Parathyroid adenoma (tissue), 2 donors: ENCODE measurements around the gene CWC25.

Experiments used
- H2AFZ ChIP-seq: fragments of 300-600 bp; sonication (generic); one replicate; pipeline ENCODE4 v1.7.0; 2017; ENCODE audit warnings: antibody characterized with exemption, mild to moderate bottlenecking
- H3K27ac ChIP-seq: fragments of 300-600 bp; sonication (generic); one replicate; pipeline ENCODE4 v1.7.0; 2017
- H3K27me3 ChIP-seq: fragments of 300-600 bp; sonication (generic); one replicate; pipeline ENCODE4 v1.7.0; 2017; ENCODE audit warnings: low read length; ENCODE audit not compliant: control insufficient read depth, insufficient read depth
- H3K36me3 ChIP-seq: fragments of 300-600 bp; sonication (generic); one replicate; pipeline ENCODE4 v1.7.0; 2017; ENCODE audit warnings: low read length; ENCODE audit not compliant: control insufficient read depth, insufficient read depth
- H3K4me1 ChIP-seq: fragments of 300-600 bp; sonication (generic); one replicate; pipeline ENCODE4 v1.7.0; 2017; ENCODE audit warnings: control low read depth
- H3K4me2 ChIP-seq: fragments of 300-600 bp; sonication (generic); one replicate; pipeline ENCODE4 v1.7.0; 2017; ENCODE audit warnings: low read length
- H3K4me3 ChIP-seq: fragments of 300-600 bp; sonication (generic); one replicate; pipeline ENCODE4 v1.7.0; 2017; ENCODE audit warnings: low read depth, low read length
- H3K79me2 ChIP-seq: fragments of 300-600 bp; sonication (generic); one replicate; pipeline ENCODE4 v1.7.0; 2017; ENCODE audit warnings: control low read depth
- H3K9ac ChIP-seq: fragments of 300-600 bp; sonication (generic); one replicate; pipeline ENCODE4 v1.7.0; 2017; ENCODE audit warnings: mild to moderate bottlenecking
- H3K9me3 ChIP-seq: fragments of 300-600 bp; sonication (generic); one replicate; pipeline ENCODE4 v1.7.0; 2017; ENCODE audit warnings: low read length; ENCODE audit not compliant: control insufficient read depth
- CTCF ChIP-seq: fragments of 300-600 bp; sonication (generic); IDR thresholded peaks from one replicate; pipeline ENCODE4 v1.7.0; 2017; ENCODE audit warnings: antibody characterized with exemption, mild to moderate bottlenecking
- donor health status: primary hyperparathyroidism.

CWC25 gene

GRCh38 chr17:38825762-38826247 lies 684 bp upstream of the CWC25 start:
- Histone ChIP-seq H3K9ac (peak overlapping the region; percentile 53), H3K4me2 (peak overlapping the region; percentile 99), H3K27ac (peak overlapping the region; percentile 94), H3K9me3 (no peaks in the 10 kb centered on the region), H3K27me3 (no peaks in the 10 kb centered on the region), H3K79me2 (peaks cover 39% of the 10 kb centered on the region), H3K4me1 (peaks cover 4% of the 10 kb centered on the region), H3K36me3 (no peaks in the 10 kb centered on the region), H3K4me3 (peak overlapping the region; percentile 100), H2AFZ (peak overlapping the region; percentile 96)
- TF ChIP-seq CTCF: no peak

- no peak for TF ChIP-seq CTCF
- H2AFZ ChIP-seq: no peak overlapping the region
- no peak overlapping the region for H3K27ac ChIP-seq
- H3K4me2 ChIP-seq: no peak overlapping the region
- H3K79me2 ChIP-seq: peaks cover 28% of the 10 kb centered on the region
- H3K27me3 ChIP-seq: no peaks in the 10 kb centered on the region
- no peaks in the 10 kb centered on the region for H3K36me3 ChIP-seq
- no peak overlapping the region for H3K4me3 ChIP-seq
- no peak overlapping the region for H3K9ac ChIP-seq
- no peaks in the 10 kb centered on the region for H3K4me1 ChIP-seq
- no peaks in the 10 kb centered on the region for H3K9me3 ChIP-seq
These were observed 9.4 kb downstream of the CWC25 start for GRCh38 chr17:38815576-38816193.

- Histone ChIP-seq H3K27me3 (no peaks in the 10 kb centered on the region), H3K4me2 (no peak overlapping the region), H3K36me3 (no peaks in the 10 kb centered on the region), H3K79me2 (no peaks in the 10 kb centered on the region), H2AFZ (no peak overlapping the region), H3K9me3 (no peaks in the 10 kb centered on the region), H3K4me3 (no peak overlapping the region), H3K4me1 (no peaks in the 10 kb centered on the region), H3K27ac (no peak overlapping the region), H3K9ac (no peak overlapping the region)
- TF ChIP-seq CTCF: no peak
These were observed 15.3 kb downstream of the CWC25 start for GRCh38 chr17:38809828-38810227.

GRCh38 chr17:38800237-38800760 lies 24.8 kb downstream of the CWC25 start:
- no peaks in the 10 kb centered on the region for H3K9me3 ChIP-seq
- H2AFZ ChIP-seq: peak overlapping the region; percentile 98
- H3K9ac ChIP-seq: no peak overlapping the region
- no peak for TF ChIP-seq CTCF
- H3K4me3 ChIP-seq: peak overlapping the region; percentile 73
- H3K4me2 ChIP-seq: peak overlapping the region; percentile 50
- no peaks in the 10 kb centered on the region for H3K36me3 ChIP-seq
- H3K4me1 ChIP-seq: peaks cover 8% of the 10 kb centered on the region
- peaks cover 18% of the 10 kb centered on the region for H3K79me2 ChIP-seq
- H3K27ac ChIP-seq: peak overlapping the region; percentile 99
- no peaks in the 10 kb centered on the region for H3K27me3 ChIP-seq
